ENCODE results near the gene SH3BP4.

Gene SH3BP4

DNA sequence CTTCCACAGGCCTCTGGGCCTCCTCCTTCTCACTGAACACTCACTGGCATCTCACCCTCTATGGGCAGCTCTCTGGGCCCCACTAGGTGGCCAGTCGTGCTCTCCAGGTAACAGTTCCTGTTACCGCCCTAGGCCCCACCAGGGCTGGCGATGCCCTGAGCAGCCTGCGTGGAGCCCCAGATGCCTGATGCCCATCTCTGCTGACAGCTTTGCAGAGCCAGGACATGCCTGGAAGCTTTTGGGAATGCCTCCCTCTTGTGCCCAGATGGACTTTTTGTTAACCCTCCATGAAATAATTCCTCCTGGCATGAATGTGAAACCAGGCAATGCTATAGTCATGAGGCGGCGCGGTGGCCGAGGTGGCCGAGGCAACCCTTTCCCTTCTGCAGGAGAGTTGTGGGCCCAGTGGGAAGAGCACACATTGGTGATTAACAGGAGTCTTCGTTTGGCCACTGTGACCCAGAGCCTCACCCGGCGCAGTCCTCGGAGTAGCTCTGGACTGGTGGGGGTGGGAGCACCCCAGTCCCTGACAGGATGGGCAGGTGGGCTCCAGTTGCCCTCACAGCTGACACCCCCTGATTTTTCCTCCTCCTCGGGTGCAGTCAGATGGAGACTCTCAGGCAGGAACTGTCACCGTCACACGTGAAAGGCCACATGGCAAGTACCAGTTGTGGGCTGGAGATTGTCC is 80.0 kb downstream of the SH3BP4 start:
- Mint-ChIP-seq H3K36me3 (ENCODE audit: low read depth) (no peaks in the 10 kb centered on the region), H3K27me3 (ENCODE audit: low read depth) (no peaks in the 10 kb centered on the region), H3K9me3 (no peaks in the 10 kb centered on the region), H3K4me1 (ENCODE audit: low read depth) (no peaks in the 10 kb centered on the region), H3K4me3 (no peak overlapping the region), H3K27ac (no peak overlapping the region)

DNA sequence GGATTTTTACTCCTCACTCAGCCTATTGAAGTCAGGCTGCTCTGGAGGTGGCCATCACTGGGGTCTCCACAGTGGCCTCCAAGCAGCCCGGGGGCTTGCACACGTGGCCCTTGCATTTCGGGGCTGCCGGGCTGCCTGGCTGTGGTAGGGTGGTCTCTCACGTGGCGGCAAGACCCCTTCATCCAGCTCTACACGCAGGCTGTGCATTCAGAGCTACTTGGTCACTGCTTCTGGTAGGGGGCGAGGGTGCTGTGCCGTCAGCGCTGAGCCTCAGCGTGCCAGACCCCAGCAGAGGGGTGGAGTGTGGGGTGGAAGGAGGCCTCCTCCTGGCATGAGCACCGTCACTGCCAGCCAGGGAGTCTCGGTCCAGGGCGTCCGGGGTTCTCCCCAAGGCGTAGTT is 80.6 kb downstream of the SH3BP4 start:
- Mint-ChIP-seq H3K36me3 (ENCODE audit: low read depth) (no peaks in the 10 kb centered on the region), H3K4me1 (ENCODE audit: low read depth) (no peaks in the 10 kb centered on the region), H3K9me3 (no peaks in the 10 kb centered on the region), H3K4me3 (no peak overlapping the region), H3K27me3 (ENCODE audit: low read depth) (no peaks in the 10 kb centered on the region), H3K27ac (no peak overlapping the region)

DNA sequence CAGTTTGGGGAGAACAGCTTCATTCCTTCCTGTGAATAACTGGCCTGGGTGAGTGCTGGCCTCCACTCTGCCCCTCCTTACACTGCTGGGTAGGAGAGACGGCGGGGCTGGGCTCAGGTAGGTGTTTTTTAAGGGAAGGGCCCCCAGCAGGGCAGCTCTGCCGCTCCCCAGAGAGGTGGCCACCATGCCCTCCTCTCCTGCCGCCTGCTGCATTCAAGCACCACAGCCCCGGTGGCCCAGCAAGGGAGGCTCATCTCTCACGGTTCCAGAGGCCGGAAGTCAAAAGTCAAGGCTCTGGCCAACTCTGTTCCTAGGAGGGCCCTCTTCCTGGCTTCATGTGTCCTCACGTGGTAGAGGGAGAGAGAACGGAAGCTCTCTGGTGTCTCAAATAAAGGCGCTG is 81.1 kb downstream of the SH3BP4 start:
- Mint-ChIP-seq H3K36me3 (ENCODE audit: low read depth) (no peaks in the 10 kb centered on the region), H3K27me3 (ENCODE audit: low read depth) (no peaks in the 10 kb centered on the region), H3K27ac (no peak overlapping the region), H3K4me1 (ENCODE audit: low read depth) (no peaks in the 10 kb centered on the region), H3K4me3 (no peak overlapping the region), H3K9me3 (no peaks in the 10 kb centered on the region)

DNA sequence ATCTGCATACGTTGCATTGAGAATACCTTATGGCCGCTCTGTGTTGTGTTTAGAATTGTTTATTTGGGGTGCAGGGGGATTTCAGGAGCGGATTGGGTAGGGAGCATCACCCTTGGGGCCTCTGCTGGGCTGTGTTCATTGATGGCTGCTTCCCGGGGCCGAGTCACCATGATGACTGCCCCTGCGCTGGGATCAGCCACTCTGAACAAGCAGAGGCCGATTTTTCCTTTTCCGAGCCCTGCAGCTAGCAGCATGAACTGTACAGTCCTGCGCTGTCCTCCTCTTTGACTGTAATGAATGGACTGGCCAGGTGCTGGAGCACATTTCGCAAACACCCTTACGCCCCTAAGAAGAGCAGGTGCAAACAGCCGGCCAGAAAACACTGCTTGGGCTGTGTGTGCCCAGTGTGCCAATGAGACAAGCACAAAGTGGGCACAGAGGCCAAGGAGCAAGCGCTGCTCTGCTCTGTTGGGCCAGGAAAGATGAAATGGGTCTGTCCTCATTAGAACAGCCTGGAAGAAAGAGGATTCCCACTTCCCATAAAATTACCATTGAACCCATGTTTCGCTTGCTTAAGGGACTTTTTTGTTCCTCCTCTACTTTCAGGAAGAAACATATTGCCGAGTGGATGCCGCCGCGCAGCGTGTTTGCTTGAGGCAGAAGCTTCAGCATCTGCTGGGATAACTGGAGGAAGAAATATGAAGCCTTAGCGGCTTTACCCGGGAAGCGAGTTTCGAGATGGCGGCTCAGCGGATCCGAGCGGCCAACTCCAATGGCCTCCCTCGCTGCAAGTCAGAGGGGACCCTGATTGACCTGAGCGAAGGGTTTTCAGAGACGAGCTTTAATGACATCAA is 82.7 kb downstream of the SH3BP4 start:
- no peaks in the 10 kb centered on the region for H3K27me3 Mint-ChIP-seq (ENCODE audit: low read depth)
- H3K36me3 Mint-ChIP-seq (ENCODE audit: low read depth) = no peaks in the 10 kb centered on the region
- no peak overlapping the region for H3K27ac Mint-ChIP-seq
- H3K4me3 Mint-ChIP-seq = no peak overlapping the region
- H3K4me1 Mint-ChIP-seq (ENCODE audit: low read depth) = no peaks in the 10 kb centered on the region
- H3K9me3 Mint-ChIP-seq = no peaks in the 10 kb centered on the region

DNA sequence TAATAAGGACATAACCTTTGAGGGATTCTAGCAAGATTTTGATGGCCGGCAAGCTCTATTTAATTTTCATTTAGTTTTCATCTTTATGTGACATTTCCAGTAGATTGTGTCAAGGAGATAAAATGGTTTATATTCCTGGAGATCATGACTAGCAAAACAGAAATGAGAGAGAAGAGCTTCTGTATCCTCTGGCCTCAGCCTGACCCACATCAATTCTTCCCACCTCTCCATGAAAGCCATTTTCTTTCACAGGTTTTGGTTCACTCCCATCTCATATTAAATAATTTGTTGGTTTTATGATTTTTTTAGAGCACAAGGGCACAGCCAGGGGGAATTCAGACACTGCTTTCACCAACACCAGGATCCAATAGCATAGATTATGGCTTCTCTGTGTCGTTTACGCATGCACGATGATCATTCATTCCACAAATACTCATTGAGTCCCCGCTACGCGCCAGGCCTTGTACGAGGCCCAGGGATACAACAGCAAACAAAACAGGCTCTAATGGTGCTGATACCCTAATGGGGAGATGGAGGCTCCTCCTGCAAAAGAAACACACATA is 85.9 kb downstream of the SH3BP4 start:
- Mint-ChIP-seq H3K9me3 (no peaks in the 10 kb centered on the region), H3K27ac (no peak overlapping the region), H3K4me1 (ENCODE audit: low read depth) (no peaks in the 10 kb centered on the region), H3K36me3 (ENCODE audit: low read depth) (no peaks in the 10 kb centered on the region), H3K27me3 (ENCODE audit: low read depth) (no peaks in the 10 kb centered on the region), H3K4me3 (no peak overlapping the region)

DNA sequence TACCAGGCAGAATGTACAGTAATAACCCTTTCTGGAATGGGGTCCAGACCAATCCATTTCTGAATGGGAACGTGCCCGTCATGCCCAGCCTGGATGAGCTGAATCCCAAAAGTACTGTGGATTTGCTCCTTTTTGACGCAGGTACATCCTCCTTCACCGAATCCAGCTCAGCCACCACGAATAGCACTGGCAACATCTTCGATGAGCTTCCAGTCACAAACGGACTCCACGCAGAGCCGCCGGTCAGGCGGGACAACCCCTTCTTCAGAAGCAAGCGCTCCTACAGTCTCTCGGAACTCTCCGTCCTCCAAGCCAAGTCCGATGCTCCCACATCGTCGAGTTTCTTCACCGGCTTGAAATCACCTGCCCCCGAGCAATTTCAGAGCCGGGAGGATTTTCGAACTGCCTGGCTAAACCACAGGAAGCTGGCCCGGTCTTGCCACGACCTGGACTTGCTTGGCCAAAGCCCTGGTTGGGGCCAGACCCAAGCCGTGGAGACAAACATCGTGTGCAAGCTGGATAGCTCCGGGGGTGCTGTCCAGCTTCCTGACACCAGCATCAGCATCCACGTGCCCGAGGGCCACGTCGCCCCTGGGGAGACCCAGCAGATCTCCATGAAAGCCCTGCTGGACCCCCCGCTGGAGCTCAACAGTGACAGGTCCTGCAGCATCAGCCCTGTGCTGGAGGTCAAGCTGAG is 89.6 kb downstream of the SH3BP4 start:
- H3K4me3 Mint-ChIP-seq = no peak overlapping the region
- peaks cover 5% of the 10 kb centered on the region for H3K4me1 Mint-ChIP-seq (ENCODE audit: low read depth)
- H3K27me3 Mint-ChIP-seq (ENCODE audit: low read depth) = no peaks in the 10 kb centered on the region
- no peaks in the 10 kb centered on the region for H3K36me3 Mint-ChIP-seq (ENCODE audit: low read depth)
- H3K27ac Mint-ChIP-seq = no peak overlapping the region
- H3K9me3 Mint-ChIP-seq = no peaks in the 10 kb centered on the region

DNA sequence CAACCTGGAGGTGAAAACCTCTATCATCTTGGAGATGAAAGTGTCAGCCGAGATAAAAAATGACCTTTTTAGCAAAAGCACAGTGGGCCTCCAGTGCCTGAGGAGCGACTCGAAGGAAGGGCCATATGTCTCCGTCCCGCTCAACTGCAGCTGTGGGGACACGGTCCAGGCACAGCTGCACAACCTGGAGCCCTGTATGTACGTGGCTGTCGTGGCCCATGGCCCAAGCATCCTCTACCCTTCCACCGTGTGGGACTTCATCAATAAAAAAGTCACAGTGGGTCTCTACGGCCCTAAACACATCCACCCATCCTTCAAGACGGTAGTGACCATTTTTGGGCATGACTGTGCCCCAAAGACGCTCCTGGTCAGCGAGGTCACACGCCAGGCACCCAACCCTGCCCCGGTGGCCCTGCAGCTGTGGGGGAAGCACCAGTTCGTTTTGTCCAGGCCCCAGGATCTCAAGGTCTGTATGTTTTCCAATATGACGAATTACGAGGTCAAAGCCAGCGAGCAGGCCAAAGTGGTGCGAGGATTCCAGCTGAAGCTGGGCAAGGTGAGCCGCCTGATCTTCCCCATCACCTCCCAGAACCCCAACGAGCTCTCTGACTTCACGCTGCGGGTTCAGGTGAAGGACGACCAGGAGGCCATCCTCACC is 90.2 kb downstream of the SH3BP4 start:
- Mint-ChIP-seq H3K36me3 (ENCODE audit: low read depth) (no peaks in the 10 kb centered on the region), H3K27me3 (ENCODE audit: low read depth) (no peaks in the 10 kb centered on the region), H3K9me3 (no peaks in the 10 kb centered on the region), H3K4me1 (ENCODE audit: low read depth) (peaks cover 5% of the 10 kb centered on the region), H3K27ac (no peak overlapping the region), H3K4me3 (no peak overlapping the region)

DNA sequence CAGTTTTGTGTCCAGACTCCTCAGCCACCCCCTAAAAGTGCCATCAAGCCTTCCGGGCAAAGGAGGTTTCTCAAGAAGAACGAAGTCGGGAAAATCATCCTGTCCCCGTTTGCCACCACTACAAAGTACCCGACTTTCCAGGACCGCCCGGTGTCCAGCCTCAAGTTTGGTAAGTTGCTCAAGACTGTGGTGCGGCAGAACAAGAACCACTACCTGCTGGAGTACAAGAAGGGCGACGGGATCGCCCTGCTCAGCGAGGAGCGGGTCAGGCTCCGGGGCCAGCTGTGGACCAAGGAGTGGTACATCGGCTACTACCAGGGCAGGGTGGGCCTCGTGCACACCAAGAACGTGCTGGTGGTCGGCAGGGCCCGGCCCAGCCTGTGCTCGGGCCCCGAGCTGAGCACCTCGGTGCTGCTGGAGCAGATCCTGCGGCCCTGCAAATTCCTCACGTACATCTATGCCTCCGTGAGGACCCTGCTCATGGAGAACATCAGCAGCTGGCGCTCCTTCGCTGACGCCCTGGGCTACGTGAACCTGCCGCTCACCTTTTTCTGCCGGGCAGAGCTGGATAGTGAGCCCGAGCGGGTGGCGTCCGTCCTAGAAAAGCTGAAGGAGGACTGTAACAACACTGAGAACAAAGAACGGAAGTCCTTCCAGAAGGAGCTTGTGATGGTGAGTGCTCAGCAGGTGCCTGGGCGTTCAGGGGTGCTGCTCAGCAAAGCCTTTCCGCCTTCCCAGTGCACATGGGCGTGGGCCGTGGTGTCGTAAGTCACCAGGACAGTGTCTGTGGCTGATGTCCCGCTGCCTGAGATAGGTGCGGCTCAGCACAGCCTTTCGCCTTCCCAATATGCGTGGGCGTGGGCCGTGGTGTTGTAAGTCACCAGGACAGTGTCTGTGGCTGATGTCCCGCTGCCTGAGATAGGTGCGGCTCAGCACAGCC is 91.0 kb downstream of the SH3BP4 start:
- no peak overlapping the region for H3K4me3 Mint-ChIP-seq
- H3K27ac Mint-ChIP-seq = no peak overlapping the region
- peaks cover 4% of the 10 kb centered on the region for H3K27me3 Mint-ChIP-seq (ENCODE audit: low read depth)
- H3K4me1 Mint-ChIP-seq (ENCODE audit: low read depth) = peaks cover 5% of the 10 kb centered on the region
- H3K9me3 Mint-ChIP-seq = no peaks in the 10 kb centered on the region
- H3K36me3 Mint-ChIP-seq (ENCODE audit: low read depth) = no peaks in the 10 kb centered on the region

DNA sequence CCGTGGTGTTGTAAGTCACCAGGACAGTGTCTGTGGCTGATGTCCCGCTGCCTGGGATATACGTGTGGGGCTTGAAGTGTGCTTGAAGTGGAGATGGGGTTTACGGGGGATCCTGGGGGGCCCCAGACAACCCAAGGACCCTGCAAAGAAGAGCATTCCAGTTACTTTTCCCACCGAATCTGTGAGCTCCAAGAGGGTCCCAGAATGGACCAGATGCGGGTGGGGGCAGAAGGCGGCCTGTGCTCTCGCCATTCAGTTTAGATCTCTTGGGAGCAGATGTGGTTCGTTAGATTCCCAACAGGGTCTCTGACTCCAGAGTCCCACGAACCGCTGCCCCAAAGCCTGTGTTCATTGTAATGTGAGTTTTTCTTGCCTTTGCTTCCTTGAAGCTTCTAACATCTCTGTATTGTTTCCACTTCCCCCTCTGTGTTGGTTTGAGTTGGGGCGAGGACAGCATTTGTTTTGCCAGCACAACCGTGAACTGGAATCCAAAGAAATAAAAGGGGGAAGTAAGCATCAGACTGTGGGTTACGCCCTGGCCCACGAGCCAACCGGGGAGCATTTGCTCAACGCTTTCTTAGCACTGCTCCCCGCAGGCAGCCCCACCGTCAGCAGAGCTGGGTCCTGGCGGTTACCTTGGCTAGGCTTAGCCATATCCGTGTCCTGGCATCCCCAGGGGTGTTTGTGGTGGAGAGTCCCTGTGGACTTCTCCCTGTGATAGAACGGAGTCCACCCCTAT is 92.1 kb downstream of the SH3BP4 start:
- Mint-ChIP-seq H3K4me1 (ENCODE audit: low read depth) (peaks cover 5% of the 10 kb centered on the region), H3K27ac (no peak overlapping the region), H3K4me3 (no peak overlapping the region), H3K27me3 (ENCODE audit: low read depth) (peaks cover 4% of the 10 kb centered on the region), H3K9me3 (no peaks in the 10 kb centered on the region), H3K36me3 (ENCODE audit: low read depth) (no peaks in the 10 kb centered on the region)

DNA sequence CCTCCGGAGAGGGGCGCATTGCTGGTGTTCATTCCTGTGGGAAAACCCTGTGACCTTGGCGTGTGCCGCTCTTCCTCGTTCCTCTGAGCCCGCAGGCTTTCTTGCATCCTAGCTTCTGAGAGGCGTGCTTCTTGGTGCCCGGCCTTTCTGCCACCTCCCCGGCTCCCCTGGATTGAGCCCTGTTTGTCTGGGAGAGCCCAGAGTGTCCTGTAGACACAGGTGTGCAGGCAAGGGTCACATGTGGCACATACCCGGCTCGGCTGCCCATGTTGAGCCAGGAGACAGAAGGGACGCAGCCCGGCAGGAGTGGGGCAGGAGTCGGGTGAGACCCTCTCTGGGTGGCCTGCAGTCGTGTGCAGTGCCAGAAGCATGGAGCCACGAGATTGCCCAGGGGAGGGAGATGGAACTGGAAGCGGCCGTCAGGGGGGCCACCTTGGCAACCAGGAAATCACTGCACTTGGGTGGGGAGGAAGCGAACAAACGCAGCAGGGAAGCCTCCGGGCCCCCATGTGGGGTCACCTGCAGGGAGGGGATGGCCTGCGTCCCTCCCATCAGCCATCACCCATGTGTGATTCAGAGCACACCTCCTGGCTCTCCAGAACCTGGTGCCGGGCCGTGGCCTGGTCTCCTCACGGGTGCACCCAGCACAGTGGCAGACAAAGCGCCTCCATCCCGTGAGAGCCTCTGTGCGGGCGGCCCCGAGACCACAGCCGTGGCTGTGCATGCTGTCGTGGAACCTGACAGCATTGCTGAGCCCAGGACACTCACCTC is 92.9 kb downstream of the SH3BP4 start:
- no peak overlapping the region for H3K4me3 Mint-ChIP-seq
- no peaks in the 10 kb centered on the region for H3K36me3 Mint-ChIP-seq (ENCODE audit: low read depth)
- no peak overlapping the region for H3K27ac Mint-ChIP-seq
- peaks cover 5% of the 10 kb centered on the region for H3K4me1 Mint-ChIP-seq (ENCODE audit: low read depth)
- no peaks in the 10 kb centered on the region for H3K9me3 Mint-ChIP-seq
- H3K27me3 Mint-ChIP-seq (ENCODE audit: low read depth) = peaks cover 4% of the 10 kb centered on the region

DNA sequence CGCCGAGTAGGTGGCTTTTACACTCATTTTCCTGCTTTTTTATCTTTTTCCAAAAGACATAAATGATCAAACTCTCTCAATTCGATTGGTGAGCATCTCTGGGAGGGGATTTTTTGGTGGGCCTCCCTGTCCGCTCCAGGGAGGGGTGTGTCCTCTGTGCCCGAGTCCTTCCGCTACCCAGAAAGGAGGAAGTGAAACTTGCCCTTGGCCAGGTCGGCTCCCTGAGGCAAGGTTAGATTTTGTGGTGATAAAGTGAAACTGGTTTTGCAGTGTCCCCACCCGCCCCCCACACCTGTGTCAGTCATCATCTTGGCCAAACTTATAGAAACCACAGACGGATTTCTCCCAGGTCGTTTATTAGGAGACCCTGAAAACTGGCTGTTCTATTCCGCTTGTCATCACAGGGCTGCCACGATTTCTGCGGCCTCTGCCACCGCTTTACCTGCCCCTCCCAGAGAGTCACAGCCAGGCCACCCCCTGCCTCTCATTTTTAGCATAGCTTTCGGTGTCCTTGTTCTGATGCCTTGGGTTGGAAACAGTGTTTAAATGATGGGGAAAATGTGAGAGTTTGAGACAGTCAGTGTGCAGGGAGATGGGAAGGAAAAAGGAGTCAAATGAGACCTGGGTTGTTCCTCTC is 93.6 kb downstream of the SH3BP4 start:
- Mint-ChIP-seq H3K27ac (no peak overlapping the region), H3K4me1 (ENCODE audit: low read depth) (peaks cover 5% of the 10 kb centered on the region), H3K27me3 (ENCODE audit: low read depth) (peaks cover 4% of the 10 kb centered on the region), H3K36me3 (ENCODE audit: low read depth) (no peaks in the 10 kb centered on the region), H3K4me3 (no peak overlapping the region), H3K9me3 (no peaks in the 10 kb centered on the region)

DNA sequence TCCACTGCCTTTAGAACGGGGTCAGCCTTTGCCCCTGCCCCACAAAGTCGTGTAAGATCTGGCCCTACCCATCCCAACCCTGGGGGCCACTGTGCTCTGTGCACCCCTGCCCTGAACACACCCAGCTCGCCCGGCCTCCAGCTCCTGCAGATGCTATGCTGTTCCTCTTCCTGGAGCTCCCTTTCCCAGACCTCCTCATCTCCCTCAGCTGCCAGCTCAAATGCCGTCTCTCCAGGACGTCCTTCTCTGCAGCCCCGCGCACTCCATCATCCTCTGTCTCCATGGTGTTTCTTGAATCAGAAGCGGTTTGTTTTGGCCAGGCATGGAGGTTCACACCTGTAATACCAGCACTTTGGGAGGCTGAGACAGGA is 94.1 kb downstream of the SH3BP4 start:
- H3K27me3 Mint-ChIP-seq (ENCODE audit: low read depth) = peaks cover 4% of the 10 kb centered on the region
- peaks cover 5% of the 10 kb centered on the region for H3K4me1 Mint-ChIP-seq (ENCODE audit: low read depth)
- no peaks in the 10 kb centered on the region for H3K36me3 Mint-ChIP-seq (ENCODE audit: low read depth)
- no peak overlapping the region for H3K27ac Mint-ChIP-seq
- no peaks in the 10 kb centered on the region for H3K9me3 Mint-ChIP-seq
- H3K4me3 Mint-ChIP-seq = no peak overlapping the region

All from T-helper 1 cell treated with Interleukin-12 subunit alpha and Interleukin-12 subunit beta and Interleukin-4 antibody, amounts not matched to agents 30 μg/mL and 1 μg/mL, for 36 hours (primary cell).